Measurements from ENCODE around the gene CADM3.

DNA sequence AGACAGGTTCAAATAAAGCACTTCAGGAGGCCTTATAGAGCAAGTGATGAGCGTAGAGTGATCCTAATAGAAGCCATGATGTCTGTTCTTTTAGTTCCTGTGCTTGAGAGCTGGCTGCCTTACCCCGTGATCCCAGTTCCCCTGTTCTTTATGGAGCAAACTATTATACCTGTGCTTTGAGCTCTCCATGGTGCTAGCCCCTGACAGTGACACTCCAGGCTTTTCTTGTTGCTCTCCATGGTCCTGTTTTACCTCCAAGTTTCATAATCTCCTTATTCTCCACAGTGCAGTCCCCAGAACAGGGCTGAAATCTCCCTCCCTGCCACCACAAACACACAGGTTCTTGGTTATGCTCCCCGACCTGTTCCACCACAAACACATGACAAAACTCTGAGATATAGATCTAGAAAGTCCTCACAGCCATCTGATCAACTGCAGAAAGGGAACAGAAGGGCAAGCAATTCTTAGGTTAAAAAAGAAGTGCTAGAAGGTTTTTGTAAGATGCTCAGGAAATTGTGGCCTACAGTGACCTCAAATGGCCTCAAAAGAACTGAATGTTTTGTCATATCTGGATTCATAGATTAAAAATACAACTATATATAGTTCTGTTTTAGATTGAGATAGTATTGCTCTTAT is 6.0 kb downstream of the CADM3 start:
- no peak for TF ChIP-seq EZH2phosphoT487 (conservative IDR thresholded peaks at IDR 0.05; ENCODE audit: low read length)
- TF ChIP-seq, protein P1, sequence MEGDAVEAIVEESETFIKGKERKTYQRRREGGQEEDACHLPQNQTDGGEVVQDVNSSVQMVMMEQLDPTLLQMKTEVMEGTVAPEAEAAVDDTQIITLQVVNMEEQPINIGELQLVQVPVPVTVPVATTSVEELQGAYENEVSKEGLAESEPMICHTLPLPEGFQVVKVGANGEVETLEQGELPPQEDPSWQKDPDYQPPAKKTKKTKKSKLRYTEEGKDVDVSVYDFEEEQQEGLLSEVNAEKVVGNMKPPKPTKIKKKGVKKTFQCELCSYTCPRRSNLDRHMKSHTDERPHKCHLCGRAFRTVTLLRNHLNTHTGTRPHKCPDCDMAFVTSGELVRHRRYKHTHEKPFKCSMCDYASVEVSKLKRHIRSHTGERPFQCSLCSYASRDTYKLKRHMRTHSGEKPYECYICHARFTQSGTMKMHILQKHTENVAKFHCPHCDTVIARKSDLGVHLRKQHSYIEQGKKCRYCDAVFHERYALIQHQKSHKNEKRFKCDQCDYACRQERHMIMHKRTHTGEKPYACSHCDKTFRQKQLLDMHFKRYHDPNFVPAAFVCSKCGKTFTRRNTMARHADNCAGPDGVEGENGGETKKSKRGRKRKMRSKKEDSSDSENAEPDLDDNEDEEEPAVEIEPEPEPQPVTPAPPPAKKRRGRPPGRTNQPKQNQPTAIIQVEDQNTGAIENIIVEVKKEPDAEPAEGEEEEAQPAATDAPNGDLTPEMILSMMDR (IDR thresholded peaks at IDR 0.05; ENCODE audit: insufficient read depth, low read length, poor library complexity, severe bottlenecking): no peak
